Liver (tissue), 9 donors: ENCODE measurements around the gene RBM38. TPM values are rescaled to one million over a fixed set of nuclear protein-coding genes. Genes with fewer than 3 reads are reported as not detected.

Source experiments
- DNase-seq: peaks from one replicate; pipeline ENCODE4 v3.0.0-alpha.2; 2017; ENCODE audit warnings: low spot score
- H3K27ac ChIP-seq, 2 donors: one replicate each; pipeline ENCODE4 v1.7.0; 2013; ENCODE audit warnings: inconsistent platforms in 2 of 2, low read length in 2 of 2, control low read depth in 1 of 2, low read depth in 1 of 2, mild to moderate bottlenecking in 1 of 2
- H3K27me3 ChIP-seq, 4 donors: one replicate each; pipeline versions ENCODE4 v1.6.1 to v1.7.0; 2013; ENCODE audit warnings: low read length in 3 of 4, inconsistent platforms in 1 of 4, mild to moderate bottlenecking in 1 of 4, moderate library complexity in 1 of 4; ENCODE audit not compliant: control insufficient read depth in 4 of 4, insufficient read depth in 4 of 4
- H3K36me3 ChIP-seq, 4 donors: one replicate each; pipeline versions ENCODE4 v1.6.1 to v1.7.0; 2013; ENCODE audit warnings: low read length in 3 of 4, mild to moderate bottlenecking in 3 of 4, low read depth in 1 of 4, moderate library complexity in 1 of 4; ENCODE audit not compliant: control insufficient read depth in 4 of 4, insufficient read depth in 3 of 4
- H3K4me1 ChIP-seq, 4 donors: one replicate each; pipeline versions ENCODE4 v1.6.1 to v1.7.0; 2013; ENCODE audit warnings: low read length in 3 of 4, mild to moderate bottlenecking in 3 of 4, moderate library complexity in 1 of 4; ENCODE audit not compliant: control insufficient read depth in 4 of 4, insufficient read depth in 4 of 4
- H3K4me3 ChIP-seq, 3 donors: one replicate each; pipeline versions ENCODE4 v1.6.1 to v1.7.0; 2013; ENCODE audit warnings: low read length in 3 of 3, control low read depth in 1 of 3, low read depth in 1 of 3, mild to moderate bottlenecking in 1 of 3
- H3K9ac ChIP-seq, 2 donors: one replicate each; pipeline ENCODE4 v1.7.0; 2013; ENCODE audit warnings: low read length in 2 of 2, mild to moderate bottlenecking in 2 of 2, moderate library complexity in 2 of 2, control low read depth in 1 of 2, low read depth in 1 of 2
- H3K9me3 ChIP-seq, 4 donors: one replicate each; pipeline versions ENCODE4 v1.6.1 to v1.7.0; 2013; ENCODE audit warnings: low read length in 3 of 4; ENCODE audit not compliant: control insufficient read depth in 4 of 4
- FOXA1 ChIP-seq: IDR thresholded peaks from 2 replicates; pipeline ENCODE4 v1.6.1; 2016; ENCODE audit warnings: antibody characterized with exemption
- FOXA2 ChIP-seq: IDR thresholded peaks from 2 replicates; pipeline ENCODE4 v1.6.1; 2016; ENCODE audit warnings: antibody characterized with exemption
- GABPA ChIP-seq, 2 donors: IDR thresholded peaks in 1 of 2; conservative IDR thresholded peaks in 1 of 2; 2 replicates each; pipeline ENCODE4 v1.6.1; 2016; ENCODE audit warnings: antibody characterized with exemption in 2 of 2, mild to moderate bottlenecking in 1 of 2, moderate library complexity in 1 of 2
- HNF4A ChIP-seq, 2 donors: conservative IDR thresholded peaks; 2 replicates each; pipeline ENCODE4 v1.6.1; 2016; ENCODE audit warnings: antibody characterized with exemption in 2 of 2, mild to moderate bottlenecking in 2 of 2
- HNF4G ChIP-seq: IDR thresholded peaks from 2 replicates; pipeline ENCODE4 v1.6.1; 2016; ENCODE audit warnings: antibody characterized with exemption
- JUND ChIP-seq, 2 donors: IDR thresholded peaks; 2 replicates each; pipeline ENCODE4 v1.6.1; 2016; ENCODE audit warnings: antibody characterized with exemption in 2 of 2
- MAX ChIP-seq: IDR thresholded peaks from 2 replicates; pipeline ENCODE4 v1.6.1; 2016; ENCODE audit warnings: antibody characterized with exemption
- NR2F2 ChIP-seq: IDR thresholded peaks from 2 replicates; pipeline ENCODE4 v1.6.1; 2016; ENCODE audit warnings: antibody characterized with exemption
- RAD21 ChIP-seq, 2 donors: IDR thresholded peaks; 2 replicates each; pipeline ENCODE4 v1.6.1; 2016; ENCODE audit warnings: antibody characterized with exemption in 2 of 2, mild to moderate bottlenecking in 2 of 2
- RXRA ChIP-seq, 2 donors: IDR thresholded peaks; 2 replicates each; pipeline ENCODE4 v1.6.1; 2017 to 2018; ENCODE audit warnings: antibody characterized with exemption in 2 of 2, mild to moderate bottlenecking in 1 of 2
- SP1 ChIP-seq: IDR thresholded peaks from 2 replicates; pipeline ENCODE4 v1.6.1; 2018; ENCODE audit warnings: antibody characterized with exemption, mild to moderate bottlenecking
- TAF1 ChIP-seq: conservative IDR thresholded peaks from 2 replicates; pipeline ENCODE4 v1.6.1; 2016; ENCODE audit warnings: antibody characterized with exemption, mild to moderate bottlenecking
- YY1 ChIP-seq: IDR thresholded peaks from 2 replicates; pipeline ENCODE4 v1.6.1; 2016; ENCODE audit warnings: antibody characterized with exemption, mild to moderate bottlenecking
- ZBTB33 ChIP-seq: IDR thresholded peaks from 2 replicates; pipeline ENCODE4 v1.6.1; 2016; ENCODE audit warnings: antibody characterized with exemption
- WGBS: extraction: QIAGEN DNeasy Blood & Tissue Kit; methylation state at CpG from one replicate; pipeline ENCODE4 v1.1.7; 2013; 5-methylcytosine and 5-hydroxymethylcytosine counted together
- polyA plus RNA-seq, 2 donors: library from polyadenylated mRNA; stranded (reverse) in 1 of 2; unstranded in 1 of 2; fragments of 200-250 nt in 1 of 2; fragments of >200 nt in 1 of 2; fragmentation: Nextera tagmentation in 1 of 2; extraction: Ambion mirVana in 1 of 2; gene quantifications; one replicate each; pipeline versions ENCODE4 v1.2.1 to v1.2.3, GENCODE V29; 2013 to 2015
- total RNA-seq, 2 donors: library from RNA; depleted of rRNA; stranded (reverse); fragments of >200 nt; gene quantifications; one replicate each; pipeline ENCODE4 v1.2.3, GENCODE V29; 2014
- TF ChIP-seq, protein P1 (sequence below): IDR thresholded peaks from 2 replicates; pipeline ENCODE4 v1.6.1; 2016; ENCODE audit warnings: antibody characterized with exemption
- TF ChIP-seq, protein P2 (sequence below): fragments of 150-350 bp; IDR thresholded peaks from 2 replicates; pipeline ENCODE4 v1.5.1; 2017; ENCODE audit warnings: improper control_type of control experiment, low read depth, low read length; ENCODE audit not compliant: missing input control
- donor health status: healthy.
- donor health status: healthy.
- donor health status: healthy.
- donor health status: healthy.
- donor health status: healthy.

The RBM38 gene
- total and polyA plus RNA-seq, 4 donors, result 1.4 to 258 (median 6.0) TPM

- TF ChIP-seq, protein P1, sequence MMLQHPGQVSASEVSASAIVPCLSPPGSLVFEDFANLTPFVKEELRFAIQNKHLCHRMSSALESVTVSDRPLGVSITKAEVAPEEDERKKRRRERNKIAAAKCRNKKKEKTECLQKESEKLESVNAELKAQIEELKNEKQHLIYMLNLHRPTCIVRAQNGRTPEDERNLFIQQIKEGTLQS, result no peak
- no peak for TF ChIP-seq TAF1
- no peak for TF ChIP-seq GABPA (IDR thresholded peaks at IDR 0.05 in 1 of 2, conservative IDR thresholded peaks at IDR 0.05 in 1 of 2)
- TF ChIP-seq MAX, result no peak
- TF ChIP-seq, protein P2, sequence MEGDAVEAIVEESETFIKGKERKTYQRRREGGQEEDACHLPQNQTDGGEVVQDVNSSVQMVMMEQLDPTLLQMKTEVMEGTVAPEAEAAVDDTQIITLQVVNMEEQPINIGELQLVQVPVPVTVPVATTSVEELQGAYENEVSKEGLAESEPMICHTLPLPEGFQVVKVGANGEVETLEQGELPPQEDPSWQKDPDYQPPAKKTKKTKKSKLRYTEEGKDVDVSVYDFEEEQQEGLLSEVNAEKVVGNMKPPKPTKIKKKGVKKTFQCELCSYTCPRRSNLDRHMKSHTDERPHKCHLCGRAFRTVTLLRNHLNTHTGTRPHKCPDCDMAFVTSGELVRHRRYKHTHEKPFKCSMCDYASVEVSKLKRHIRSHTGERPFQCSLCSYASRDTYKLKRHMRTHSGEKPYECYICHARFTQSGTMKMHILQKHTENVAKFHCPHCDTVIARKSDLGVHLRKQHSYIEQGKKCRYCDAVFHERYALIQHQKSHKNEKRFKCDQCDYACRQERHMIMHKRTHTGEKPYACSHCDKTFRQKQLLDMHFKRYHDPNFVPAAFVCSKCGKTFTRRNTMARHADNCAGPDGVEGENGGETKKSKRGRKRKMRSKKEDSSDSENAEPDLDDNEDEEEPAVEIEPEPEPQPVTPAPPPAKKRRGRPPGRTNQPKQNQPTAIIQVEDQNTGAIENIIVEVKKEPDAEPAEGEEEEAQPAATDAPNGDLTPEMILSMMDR, result no peak
Observed at GRCh38 chr20:57409316-57409671, 18.1 kb downstream of the RBM38 start (continued).

- H3K4me1 ChIP-seq, result no peaks in the 10 kb centered on the region
- WGBS, result 72% methylated on average over 14 of the region's 14 CpGs
- peaks cover 5 to 24% (median 7%) of the 10 kb centered on the region in 4 donors for H3K36me3 ChIP-seq
- peak; percentile 83 for DNase-seq
- H3K4me3 ChIP-seq, result no peak overlapping the region
- H3K9me3 ChIP-seq, result no peaks in the 10 kb centered on the region
- no peak overlapping the region for H3K9ac ChIP-seq
- no peaks in the 10 kb centered on the region for H3K27me3 ChIP-seq
- no peak for TF ChIP-seq TAF1
- TF ChIP-seq YY1, result no peak
- no peak for TF ChIP-seq HNF4G
- H3K27ac ChIP-seq, result no peak overlapping the region
Observed at GRCh38 chr20:57409672-57410397, 18.6 kb downstream of the RBM38 start.

DNA sequence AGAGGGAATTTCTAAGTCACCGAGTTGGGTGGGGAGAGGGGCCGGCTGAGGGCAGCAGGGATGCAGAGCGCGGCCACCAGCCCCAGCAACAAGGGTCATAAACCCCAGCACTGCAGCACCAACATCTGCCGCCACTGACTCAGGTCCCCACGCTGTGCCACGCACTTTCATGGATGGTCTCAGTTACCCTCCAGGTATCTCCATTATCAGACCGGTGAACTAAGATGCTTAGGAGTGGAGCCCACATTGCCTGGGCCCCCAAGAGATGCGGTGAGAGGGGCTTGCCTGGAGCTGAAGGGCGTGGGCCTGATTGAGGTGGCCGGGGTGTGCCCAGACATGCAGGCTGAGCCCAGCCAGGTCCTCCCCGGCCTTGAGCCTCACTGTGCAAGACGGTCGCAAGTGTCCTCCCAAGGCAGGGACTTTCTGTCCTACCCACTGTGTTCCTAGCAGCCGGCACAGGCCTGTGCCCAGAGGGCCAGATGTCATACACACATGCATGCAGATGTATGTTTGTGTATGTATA lies 19.3 kb downstream of the RBM38 start:
- DNase-seq, result peak; percentile 72
- Histone ChIP-seq H3K27me3 (no peaks in the 10 kb centered on the region), H3K4me3 (no peak overlapping the region), H3K9ac (no peak overlapping the region), H3K4me1 (no peaks in the 10 kb centered on the region), H3K9me3 (no peaks in the 10 kb centered on the region), H3K27ac (no peak overlapping the region), H3K36me3 (peaks cover 5 to 22% (median 7%) of the 10 kb centered on the region in 4 donors)
- no peak for TF ChIP-seq FOXA1
- TF ChIP-seq JUND (IDR thresholded peaks at IDR 0.05), result no peak
- TF ChIP-seq FOXA2, result no peak
- no peak for TF ChIP-seq ZBTB33
- no peak for TF ChIP-seq RXRA (IDR thresholded peaks at IDR 0.05)
- TF ChIP-seq MAX, result no peak
- no peak for TF ChIP-seq SP1
- no peak for TF ChIP-seq NR2F2
- no peak for TF ChIP-seq HNF4A (conservative IDR thresholded peaks at IDR 0.05)
- TF ChIP-seq, protein P2, result no peak
- no peak for TF ChIP-seq GABPA (IDR thresholded peaks at IDR 0.05 in 1 of 2, conservative IDR thresholded peaks at IDR 0.05 in 1 of 2)
- TF ChIP-seq RAD21 (IDR thresholded peaks at IDR 0.05), result no peak
- no peak for TF ChIP-seq HNF4G
- no peak for TF ChIP-seq TAF1
- TF ChIP-seq YY1, result no peak
- WGBS, result 90% methylated on average over 15 of the region's 15 CpGs
